ENCODE results near the gene DNTTIP2. TPM values are rescaled to one million over a fixed set of nuclear protein-coding genes. Genes with fewer than 3 reads are reported as not detected.

The DNTTIP2 gene
- total and polyA plus RNA-seq, 9 of the 15 experiments (the other 6 are each of a cell fraction or from before 2014, with no cell fraction given), result 50.4 to 138 (median 97.0) TPM

DNA sequence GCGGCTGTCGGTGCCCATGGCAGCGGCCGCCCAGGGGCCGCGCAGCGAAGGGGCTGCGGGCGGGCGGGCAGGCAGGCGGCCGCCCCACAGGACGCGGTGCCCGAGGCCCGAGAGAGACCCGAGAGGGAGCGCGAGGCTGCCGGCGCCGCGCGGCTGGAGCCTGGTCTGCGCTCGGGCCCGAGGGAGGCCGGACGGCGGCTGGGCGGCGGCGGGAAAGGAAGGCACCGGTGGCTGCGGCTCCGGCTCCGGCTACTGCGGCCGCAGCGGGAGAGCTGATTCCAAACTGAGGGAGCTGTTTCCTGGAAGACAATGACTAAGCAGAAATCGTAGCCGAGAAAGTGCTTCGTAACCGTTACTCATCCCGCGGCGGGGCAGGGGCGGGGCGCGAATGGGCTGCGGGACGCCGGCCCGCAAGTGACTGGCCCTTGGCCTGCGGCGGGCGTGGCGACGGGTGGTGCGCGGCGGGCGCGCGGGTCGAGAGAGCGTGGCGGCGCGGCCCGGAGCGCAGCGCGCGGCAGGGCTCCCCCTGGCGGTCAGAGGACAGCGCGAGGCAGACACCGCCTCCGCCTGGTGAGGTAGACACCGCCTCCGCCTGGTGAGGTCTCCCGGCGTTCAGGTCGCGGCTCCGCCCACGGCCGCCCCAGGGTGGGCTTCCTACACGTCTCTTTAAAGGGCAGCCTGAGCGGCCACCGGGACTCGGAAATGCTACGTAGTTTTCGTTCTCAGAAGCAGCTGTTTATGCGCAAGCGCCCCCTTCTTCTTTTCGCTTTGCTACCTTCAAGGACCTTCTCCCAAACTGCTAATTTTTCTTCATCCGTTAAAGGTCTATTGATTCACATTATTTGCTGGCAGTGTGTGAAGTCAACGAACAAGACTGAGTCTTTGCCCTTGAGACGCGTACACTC, 30.4 kb upstream of the DNTTIP2 start, which contains the start of gene GCLM (continued):
- TF ChIP-seq STAT5B (CRISPR knock-in tag; IDR thresholded peaks at IDR 0.05), result no peak
- peak; percentile 57 for TF ChIP-seq KAT2B (IDR thresholded peaks at IDR 0.05; ENCODE audit: low read depth, low read length)
- peak; percentile 59 for TF ChIP-seq NEUROD1 (IDR thresholded peaks at IDR 0.05; ENCODE audit: borderline replicate concordance, low read depth, low read length, partially characterized antibody)
- TF ChIP-seq ZNF699 (CRISPR knock-in tag; IDR thresholded peaks at IDR 0.05; ENCODE audit: insufficient replicate concordance), result no peak
- TF ChIP-seq CBFA2T3 (IDR thresholded peaks at IDR 0.05), result peak; percentile 31; the same call in 1 of the 2 replicates
- no peak for TF ChIP-seq CCAR2 (IDR thresholded peaks at IDR 0.05; ENCODE audit: low read depth, low read length)
- peak; percentile 21; the same call in 1 of the 2 replicates for TF ChIP-seq TEAD4 (IDR thresholded peaks at IDR 0.05; ENCODE audit: low read length)
- TF ChIP-seq TEAD4 (CRISPR knock-in tag; IDR thresholded peaks at IDR 0.05; ENCODE audit: borderline replicate concordance), result no peak
- peak; percentile 96 for TF ChIP-seq SMAD4 (CRISPR knock-in tag; conservative IDR thresholded peaks at IDR 0.05)
- TF ChIP-seq, protein P1, sequence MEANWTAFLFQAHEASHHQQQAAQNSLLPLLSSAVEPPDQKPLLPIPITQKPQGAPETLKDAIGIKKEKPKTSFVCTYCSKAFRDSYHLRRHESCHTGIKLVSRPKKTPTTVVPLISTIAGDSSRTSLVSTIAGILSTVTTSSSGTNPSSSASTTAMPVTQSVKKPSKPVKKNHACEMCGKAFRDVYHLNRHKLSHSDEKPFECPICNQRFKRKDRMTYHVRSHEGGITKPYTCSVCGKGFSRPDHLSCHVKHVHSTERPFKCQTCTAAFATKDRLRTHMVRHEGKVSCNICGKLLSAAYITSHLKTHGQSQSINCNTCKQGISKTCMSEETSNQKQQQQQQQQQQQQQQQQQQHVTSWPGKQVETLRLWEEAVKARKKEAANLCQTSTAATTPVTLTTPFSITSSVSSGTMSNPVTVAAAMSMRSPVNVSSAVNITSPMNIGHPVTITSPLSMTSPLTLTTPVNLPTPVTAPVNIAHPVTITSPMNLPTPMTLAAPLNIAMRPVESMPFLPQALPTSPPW (CRISPR knock-in tag; IDR thresholded peaks at IDR 0.05), result peak; percentile 87
- TF ChIP-seq ILF3 (IDR thresholded peaks at IDR 0.05; ENCODE audit: borderline replicate concordance), result 0 out of 2 replicates have a peak, but pooled peaks have one; percentile 10
- no peak for TF ChIP-seq ZNF274 (IDR thresholded peaks at IDR 0.05; ENCODE audit: borderline replicate concordance, low read depth, low read length)
- TF ChIP-seq NONO (IDR thresholded peaks at IDR 0.05; ENCODE audit: low read depth in 2 of 2, low read length in 1 of 2), result peak; percentile 67 to 90; a peak in 3 of 4 replicates
- peak; percentile 90 for TF ChIP-seq MTA3 (IDR thresholded peaks at IDR 0.05; ENCODE audit: borderline replicate concordance)
- TF ChIP-seq LCOR (CRISPR knock-in tag; IDR thresholded peaks at IDR 0.05), result peak; percentile 34; the same call in 1 of the 2 replicates
- peak; percentile 54; the same call in 1 of the 2 replicates for TF ChIP-seq SMARCC2 (IDR thresholded peaks at IDR 0.05; ENCODE audit: low read depth)
- peak in 1 of 2 experiments; percentile 73; a peak in 2 of 4 replicates for TF ChIP-seq TBL1XR1 (IDR thresholded peaks at IDR 0.05; ENCODE audit: low read length in 2 of 2)
- no peak for TF ChIP-seq ZNF586 (CRISPR knock-in tag; conservative IDR thresholded peaks at IDR 0.05)

All from K562 (cell line).